Measurements from ENCODE around the gene CMTM7.

GRCh38 chr3:32391643-32392535, at the start of gene CMTM7:
- 0 out of 2 replicates have a peak, but pooled peaks have one; percentile 18 for TF ChIP-seq CTCF (tag by site-specific recombination; IDR thresholded peaks at IDR 0.05)
- no peak for TF ChIP-seq MYNN (tag by site-specific recombination; IDR thresholded peaks at IDR 0.05; ENCODE audit: borderline replicate concordance)
- TF ChIP-seq ZFP3 (tag by site-specific recombination; IDR thresholded peaks at IDR 0.05; ENCODE audit: low read depth): no peak
- no peak for TF ChIP-seq ZNF324 (tag by site-specific recombination; IDR thresholded peaks at IDR 0.05)
- TF ChIP-seq PRDM1 (tag by site-specific recombination; IDR thresholded peaks at IDR 0.05): no peak
- TF ChIP-seq ZSCAN4 (tag by site-specific recombination; IDR thresholded peaks at IDR 0.05): no peak
- no peak for TF ChIP-seq ZNF548 (tag by site-specific recombination; IDR thresholded peaks at IDR 0.05)
- no peak for TF ChIP-seq ZNF23 (tag by site-specific recombination; IDR thresholded peaks at IDR 0.05; ENCODE audit: borderline replicate concordance)
- TF ChIP-seq ZNF645 (tag by site-specific recombination; IDR thresholded peaks at IDR 0.05): no peak
- TF ChIP-seq ZNF580 (tag by site-specific recombination; IDR thresholded peaks at IDR 0.05): no peak
- 0 out of 2 replicates have a peak, but pooled peaks have one; percentile 29 for TF ChIP-seq KLF16 (tag by site-specific recombination; IDR thresholded peaks at IDR 0.05)
- TF ChIP-seq ZNF354C (tag by site-specific recombination; IDR thresholded peaks at IDR 0.05; ENCODE audit: borderline replicate concordance, low read depth): no peak
- no peak for TF ChIP-seq ZNF521 (tag by site-specific recombination; IDR thresholded peaks at IDR 0.05)
- TF ChIP-seq ZNF280D (tag by site-specific recombination; IDR thresholded peaks at IDR 0.05): no peak

Data from HEK293 (cell line).